Testis (tissue), 3 donors: ENCODE data around the gene DCUN1D1. TPM values are rescaled to one million over a fixed set of nuclear protein-coding genes. Genes with fewer than 3 reads are reported as not detected.
"Not testable (repeated sequence)": the region's sequence is repeated elsewhere in the genome, so short reads cannot be mapped to it uniquely, and the experiment has no call there.

Experiments
- DNase-seq: peaks from one replicate; pipeline ENCODE4 v3.0.0-alpha.2; 2019
- H3K27ac ChIP-seq, 2 donors: fragments of 200-600 bp; sonication (generic); one replicate each; pipeline ENCODE4 v1.5.1; 2019
- H3K27me3 ChIP-seq: fragments of 200-600 bp; sonication (generic); one replicate; pipeline ENCODE4 v1.5.1; 2019
- H3K36me3 ChIP-seq: fragments of 200-600 bp; sonication (generic); one replicate; pipeline ENCODE4 v1.5.1; 2017; ENCODE audit warnings: low read depth; ENCODE audit errors: missing control alignments
- H3K4me1 ChIP-seq: fragments of 200-600 bp; sonication (generic); one replicate; pipeline ENCODE4 v1.5.1; 2019
- H3K4me3 ChIP-seq, 2 donors: fragments of 200-600 bp; sonication (generic); one replicate each; pipeline ENCODE4 v1.5.1; 2017 to 2019
- H3K9me3 ChIP-seq: fragments of 200-600 bp; sonication (generic); one replicate; pipeline ENCODE4 v1.5.1; 2017
- POLR2A ChIP-seq: fragments of 450-650 bp; IDR thresholded peaks from one replicate; pipeline ENCODE4 v1.6.1; 2017; ENCODE audit warnings: antibody characterized with exemption, mild to moderate bottlenecking, moderate library complexity
- WGBS, 2 donors: methylation state at CpG; one replicate each; pipeline ENCODE4 v1.1.5; 2018; 5-methylcytosine and 5-hydroxymethylcytosine counted together
- intact Hi-C: fragments of 100-400 bp; cut with DNase I; formaldehyde crosslinking; loops from one replicate; pipeline ENCODE4 v1.15.1; 2023; ENCODE audit warnings: low total_unique reads
- polyA plus RNA-seq: library from polyadenylated mRNA; stranded (reverse); fragments of 350-450 nt; fragmentation: Illumina TruSeq; extraction: RNeasy Lipid Tissue Mini Kit (QIAGEN cat#74804); gene quantifications from one replicate; pipeline ENCODE4 v1.2.3, GENCODE V29; 2014; ENCODE audit warnings: low read depth, low replicate concordance; ENCODE audit not compliant: insufficient read depth
- total RNA-seq, 2 donors: library from RNA; depleted of rRNA; stranded (reverse); fragments of >200 nt; gene quantifications; one replicate each; pipeline ENCODE4 v1.2.3, GENCODE V29; 2016
- TF ChIP-seq, protein P1 (sequence below), 3 experiments: fragments of 450-650 bp in 2 of 3; fragments of 200-600 bp in 1 of 3; sonication (generic) in 1 of 3; IDR thresholded peaks; one replicate each; pipeline ENCODE4 v1.5.1; 2016 to 2019; ENCODE audit warnings: antibody characterized with exemption in 3 of 3, mild to moderate bottlenecking in 2 of 3, moderate library complexity in 1 of 3

Gene DCUN1D1
- total and polyA plus RNA-seq, 3 donors from 2014 or later, result 72.8 to 346 (median 270) TPM

DNA sequence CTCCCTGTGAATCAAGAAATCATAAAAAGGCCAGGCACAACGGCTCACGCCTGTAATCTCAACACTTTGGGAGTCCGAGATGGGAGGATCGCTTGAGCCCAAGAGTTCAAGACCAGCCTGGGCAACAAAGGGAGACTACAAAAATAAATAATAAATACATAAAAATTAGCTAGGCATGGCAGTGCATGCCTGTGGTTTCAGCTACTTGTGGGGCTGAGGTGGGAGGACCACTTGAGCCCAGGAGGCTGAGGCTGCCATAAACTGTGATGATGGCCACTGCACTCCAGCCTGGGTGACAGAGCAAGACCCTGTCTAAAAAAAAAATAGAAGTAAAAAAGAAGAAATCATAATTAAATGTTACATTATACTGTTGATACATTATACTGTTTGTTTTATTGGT, 28.0 kb upstream of the DCUN1D1 start:
- Histone ChIP-seq H3K4me3 (no peak overlapping the region), H3K27me3 (no peaks in the 10 kb centered on the region), H3K9me3 (no peaks in the 10 kb centered on the region), H3K36me3 (no peaks in the 10 kb centered on the region), H3K27ac (no peak overlapping the region), H3K4me1 (no peaks in the 10 kb centered on the region)
- intact Hi-C loops, result no loop called here
- 92 to 96% methylated on average over 4 of the region's 4 CpGs for WGBS, 2 donors
- DNase-seq, result no peak
- TF ChIP-seq, protein P1, sequence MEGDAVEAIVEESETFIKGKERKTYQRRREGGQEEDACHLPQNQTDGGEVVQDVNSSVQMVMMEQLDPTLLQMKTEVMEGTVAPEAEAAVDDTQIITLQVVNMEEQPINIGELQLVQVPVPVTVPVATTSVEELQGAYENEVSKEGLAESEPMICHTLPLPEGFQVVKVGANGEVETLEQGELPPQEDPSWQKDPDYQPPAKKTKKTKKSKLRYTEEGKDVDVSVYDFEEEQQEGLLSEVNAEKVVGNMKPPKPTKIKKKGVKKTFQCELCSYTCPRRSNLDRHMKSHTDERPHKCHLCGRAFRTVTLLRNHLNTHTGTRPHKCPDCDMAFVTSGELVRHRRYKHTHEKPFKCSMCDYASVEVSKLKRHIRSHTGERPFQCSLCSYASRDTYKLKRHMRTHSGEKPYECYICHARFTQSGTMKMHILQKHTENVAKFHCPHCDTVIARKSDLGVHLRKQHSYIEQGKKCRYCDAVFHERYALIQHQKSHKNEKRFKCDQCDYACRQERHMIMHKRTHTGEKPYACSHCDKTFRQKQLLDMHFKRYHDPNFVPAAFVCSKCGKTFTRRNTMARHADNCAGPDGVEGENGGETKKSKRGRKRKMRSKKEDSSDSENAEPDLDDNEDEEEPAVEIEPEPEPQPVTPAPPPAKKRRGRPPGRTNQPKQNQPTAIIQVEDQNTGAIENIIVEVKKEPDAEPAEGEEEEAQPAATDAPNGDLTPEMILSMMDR (IDR thresholded peaks at IDR 0.05), result no peak
- no peak for TF ChIP-seq POLR2A

DNA sequence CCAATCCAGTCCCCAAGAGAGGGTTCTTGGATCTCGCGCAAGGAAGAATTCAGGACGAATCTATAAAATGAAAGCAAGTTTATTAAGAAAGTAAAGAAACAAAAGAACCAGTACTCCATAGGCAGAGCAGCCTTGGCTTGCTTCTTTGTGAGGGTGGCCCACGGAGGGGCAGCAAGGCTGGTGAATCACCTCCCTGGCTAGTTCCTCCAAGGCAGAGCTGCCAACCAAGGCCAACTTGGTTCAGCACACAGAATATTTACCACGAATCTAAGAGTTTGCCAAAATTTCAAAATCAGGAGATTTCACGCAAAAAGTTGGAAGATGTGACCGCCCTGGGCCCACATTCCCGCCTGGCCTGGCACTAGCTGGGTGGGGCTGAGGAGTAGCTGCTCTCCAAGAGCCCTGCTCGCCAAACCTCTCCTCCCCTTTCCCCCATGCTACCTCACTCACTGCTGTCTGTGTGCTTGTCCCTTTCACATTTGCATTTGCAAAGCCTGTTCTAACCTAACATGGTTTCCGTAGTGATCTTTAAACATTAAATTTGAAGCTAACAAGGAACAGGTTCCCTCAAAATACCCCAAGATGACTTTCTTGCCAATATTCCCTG, 26.2 kb upstream of the DCUN1D1 start:
- 87 to 94% methylated on average over 10 of the region's 10 CpGs for WGBS, 2 donors
- H3K4me3 ChIP-seq, result no peak overlapping the region
- no peaks in the 10 kb centered on the region for H3K4me1 ChIP-seq
- no peaks in the 10 kb centered on the region for H3K27me3 ChIP-seq
- H3K9me3 ChIP-seq, result no peaks in the 10 kb centered on the region
- TF ChIP-seq, protein P1 (IDR thresholded peaks at IDR 0.05), result no peak
- TF ChIP-seq POLR2A, result no peak
- intact Hi-C loops, result no loop called here
- no peak overlapping the region for H3K27ac ChIP-seq
- H3K36me3 ChIP-seq, result no peaks in the 10 kb centered on the region
- DNase-seq, result no peak

DNA sequence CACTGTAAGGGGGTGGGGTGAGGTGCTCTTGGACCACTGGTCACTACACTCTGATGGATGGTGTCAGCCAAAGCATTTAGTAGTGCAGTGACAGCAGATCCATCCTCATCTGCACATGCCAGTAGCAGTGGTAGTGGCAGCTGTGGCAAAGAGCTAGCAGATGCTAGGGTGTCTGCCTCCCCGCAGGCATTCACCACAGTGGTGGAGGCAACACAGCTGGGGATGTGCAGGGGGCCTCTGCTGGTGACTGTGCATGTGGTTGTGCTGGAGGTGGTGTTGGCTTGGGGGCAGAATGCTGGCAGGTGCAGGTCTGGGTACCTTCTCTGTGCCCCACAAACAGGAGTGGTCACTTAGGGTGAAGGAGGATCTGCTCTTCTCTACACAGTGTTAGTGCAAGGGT, 19.4 kb upstream of the DCUN1D1 start:
- no peaks in the 10 kb centered on the region for H3K9me3 ChIP-seq
- H3K27ac ChIP-seq, result no peak overlapping the region
- 67 to 100% methylated on average over 1 of the region's 1 CpG for WGBS, 2 donors
- TF ChIP-seq, protein P1 (IDR thresholded peaks at IDR 0.05), result no peak
- no peak for TF ChIP-seq POLR2A
- no peak overlapping the region for H3K4me3 ChIP-seq
- H3K36me3 ChIP-seq, result no peaks in the 10 kb centered on the region
- intact Hi-C loops, result no loop called here
- DNase-seq, result no peak
- no peaks in the 10 kb centered on the region for H3K27me3 ChIP-seq
- H3K4me1 ChIP-seq, result no peaks in the 10 kb centered on the region

DNA sequence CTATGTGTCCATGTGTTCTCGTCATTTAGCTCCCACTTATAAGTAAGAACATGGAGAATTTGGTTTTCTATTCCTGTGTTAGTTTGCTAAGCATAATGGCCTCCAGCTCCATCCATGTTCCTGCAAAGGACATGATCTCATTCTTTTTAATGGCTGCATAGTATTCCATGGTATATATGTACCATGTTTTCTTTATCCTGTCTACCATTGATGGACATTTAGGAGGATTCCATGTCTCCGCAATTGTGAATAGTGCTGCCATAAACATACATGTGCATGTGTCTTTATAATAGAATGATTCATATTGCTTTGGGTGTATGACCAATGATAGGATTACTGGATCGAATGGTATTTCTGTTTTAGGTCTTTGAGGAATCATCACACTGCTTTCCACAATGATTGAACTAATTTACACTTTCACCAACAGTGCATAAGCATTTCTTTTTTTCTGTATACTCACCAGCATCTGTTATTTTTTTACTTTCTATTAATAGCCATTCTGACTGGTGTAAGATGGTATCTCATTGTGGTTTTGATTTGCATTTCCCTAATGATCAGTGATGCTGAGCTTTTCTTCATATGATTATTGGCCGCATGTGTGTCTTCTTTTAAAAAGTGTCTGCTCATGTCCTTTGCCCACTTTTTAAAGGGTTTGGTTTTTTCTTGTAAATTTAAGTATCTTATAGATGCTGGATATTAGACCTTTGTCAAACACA, 13.3 kb upstream of the DCUN1D1 start:
- H3K36me3 ChIP-seq, DNase-seq, intact Hi-C loops, H3K27ac ChIP-seq, H3K9me3 ChIP-seq, H3K4me1 ChIP-seq, H3K27me3 ChIP-seq, H3K4me3 ChIP-seq: not testable (repeated sequence)
- 94% methylated on average over 4 of the region's 4 CpGs for WGBS, 2 donors

DNA sequence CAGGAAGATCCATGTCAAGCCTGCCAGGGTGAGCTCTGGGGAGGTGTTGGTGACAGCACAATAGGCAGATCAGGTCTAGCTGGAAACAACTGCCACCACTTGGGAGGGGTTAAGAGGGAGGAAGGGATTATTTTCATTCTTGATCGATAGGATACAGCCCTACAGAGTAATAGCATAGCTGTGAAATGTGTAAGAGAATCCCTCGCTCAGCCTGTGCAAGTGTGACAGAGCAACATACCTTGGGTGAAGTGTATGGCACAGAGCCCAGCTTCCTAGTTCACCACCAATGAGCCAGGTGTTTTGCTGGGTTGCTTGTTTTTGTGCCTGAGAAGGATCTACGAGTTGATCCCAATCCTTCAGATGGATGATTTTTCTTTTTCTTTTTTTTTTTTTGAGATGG, 9.2 kb upstream of the DCUN1D1 start:
- no peak overlapping the region for H3K27ac ChIP-seq
- no peak overlapping the region for H3K4me3 ChIP-seq
- H3K36me3 ChIP-seq, result no peaks in the 10 kb centered on the region
- WGBS, 2 donors, result 83 to 94% methylated on average over 3 of the region's 3 CpGs
- no peaks in the 10 kb centered on the region for H3K9me3 ChIP-seq
- no peak for DNase-seq
- intact Hi-C loops, result no loop called here
- H3K27me3 ChIP-seq, result no peaks in the 10 kb centered on the region
- TF ChIP-seq, protein P1 (IDR thresholded peaks at IDR 0.05), result no peak
- no peak for TF ChIP-seq POLR2A
- H3K4me1 ChIP-seq, result no peaks in the 10 kb centered on the region
